ENCODE data around the gene GIPR.

GIPR gene

GRCh38 chr19:45692187-45693105, 24.4 kb downstream of the GIPR start, which contains the start of gene QPCTL:
Gene QPCTL, plus strand, starts transcription at chr19:45692666. Its CDS starts 38 bp downstream, at chr19:45692704.
- TF ChIP-seq GATA1 (IDR thresholded peaks at IDR 0.05; ENCODE audit: low read depth, low read length) (no peak), POLR2A (IDR thresholded peaks at IDR 0.05; ENCODE audit: low read length) (peak; percentile 18)
- peak; percentile 98 to 99 for DNase-seq

GRCh38 chr19:45693106-45693788, 25.2 kb downstream of the GIPR start:
- TF ChIP-seq GATA1 (IDR thresholded peaks at IDR 0.05; ENCODE audit: low read depth, low read length) (no peak), POLR2A (IDR thresholded peaks at IDR 0.05; ENCODE audit: low read length) (no peak)
- peak; percentile 71 to 85 for DNase-seq

DNA sequence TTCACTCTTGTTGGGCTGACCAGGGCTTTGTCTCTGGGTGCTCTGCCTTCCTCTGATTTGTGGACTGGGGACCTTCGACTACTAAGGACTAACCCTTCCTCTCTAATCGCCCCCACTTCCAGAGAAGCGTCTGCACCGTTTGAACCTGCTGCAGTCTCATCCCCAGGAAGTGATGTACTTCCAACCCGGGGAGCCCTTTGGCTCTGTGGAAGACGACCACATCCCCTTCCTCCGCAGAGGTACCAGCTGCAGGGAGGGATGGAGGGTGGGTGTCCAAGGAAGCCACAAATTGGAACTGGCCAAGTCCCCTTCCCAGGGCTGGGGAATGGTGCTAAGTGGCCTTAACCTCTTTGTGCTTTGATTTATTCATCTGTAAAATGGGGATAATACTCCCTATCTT, 33.7 kb downstream of the GIPR start:
- no peak for DNase-seq
- TF ChIP-seq GATA1 (IDR thresholded peaks at IDR 0.05; ENCODE audit: low read depth, low read length) = no peak
- no peak for TF ChIP-seq POLR2A (IDR thresholded peaks at IDR 0.05; ENCODE audit: low read length)

DNA sequence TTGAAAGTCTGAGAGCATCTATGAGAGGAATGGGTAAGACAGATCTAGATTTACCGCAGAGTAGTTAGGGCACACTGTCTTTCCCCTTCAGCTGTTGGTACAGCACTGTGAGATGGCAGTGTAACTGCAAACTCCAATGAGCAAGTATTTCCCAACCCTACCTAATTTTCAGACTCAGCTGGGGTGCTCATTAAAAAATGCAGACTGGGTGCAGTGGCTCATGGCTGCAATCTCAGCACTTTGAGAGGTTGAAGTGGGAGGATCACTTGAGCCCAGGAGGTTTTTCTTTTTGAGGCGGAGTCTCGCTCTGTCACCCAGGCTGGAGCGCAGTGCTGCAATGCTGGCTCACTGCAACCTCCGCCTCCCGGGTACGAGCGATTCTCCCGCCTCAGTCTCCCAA, 37.1 kb downstream of the GIPR start:
- TF ChIP-seq POLR2A (IDR thresholded peaks at IDR 0.05; ENCODE audit: low read length) (no peak), GATA1 (IDR thresholded peaks at IDR 0.05; ENCODE audit: low read depth, low read length) (no peak)
- no peak for DNase-seq

DNA sequence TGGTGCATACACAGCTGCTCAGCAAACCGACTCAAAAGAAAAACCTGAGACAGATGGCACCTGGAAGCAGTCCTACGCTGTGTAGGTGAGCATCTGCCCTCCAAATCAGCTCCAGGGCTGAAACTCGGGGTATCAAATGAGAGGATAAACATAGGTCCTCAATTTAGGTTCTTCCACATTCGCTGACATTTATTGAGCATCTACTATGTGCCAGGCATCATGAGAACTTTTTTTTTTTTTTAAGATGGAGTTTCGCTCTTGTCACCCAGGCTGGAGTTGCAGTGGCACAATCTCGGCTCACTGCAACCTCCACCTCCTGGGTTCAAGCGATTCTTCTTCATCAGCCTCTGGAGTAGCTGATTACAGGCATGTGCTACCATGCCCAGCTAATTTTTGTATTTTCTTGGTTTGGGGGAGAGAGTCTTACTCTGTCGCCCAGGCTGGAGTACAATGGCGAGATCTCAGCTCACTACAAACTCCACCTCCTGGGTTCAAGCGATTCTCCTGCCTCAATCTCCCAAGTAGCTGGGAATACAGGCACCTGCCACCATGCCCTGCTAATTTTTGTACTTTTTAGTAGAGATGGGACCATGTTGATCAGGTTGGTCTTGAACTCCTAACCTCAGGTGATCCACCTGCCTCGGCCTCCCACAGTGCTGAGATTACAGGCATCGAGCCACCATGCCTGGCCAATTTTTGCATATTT, 37.8 kb downstream of the GIPR start:
- DNase-seq = no peak
- no peak for TF ChIP-seq GATA1 (IDR thresholded peaks at IDR 0.05; ENCODE audit: low read depth, low read length)
- TF ChIP-seq POLR2A (IDR thresholded peaks at IDR 0.05; ENCODE audit: low read length) = no peak

DNA sequence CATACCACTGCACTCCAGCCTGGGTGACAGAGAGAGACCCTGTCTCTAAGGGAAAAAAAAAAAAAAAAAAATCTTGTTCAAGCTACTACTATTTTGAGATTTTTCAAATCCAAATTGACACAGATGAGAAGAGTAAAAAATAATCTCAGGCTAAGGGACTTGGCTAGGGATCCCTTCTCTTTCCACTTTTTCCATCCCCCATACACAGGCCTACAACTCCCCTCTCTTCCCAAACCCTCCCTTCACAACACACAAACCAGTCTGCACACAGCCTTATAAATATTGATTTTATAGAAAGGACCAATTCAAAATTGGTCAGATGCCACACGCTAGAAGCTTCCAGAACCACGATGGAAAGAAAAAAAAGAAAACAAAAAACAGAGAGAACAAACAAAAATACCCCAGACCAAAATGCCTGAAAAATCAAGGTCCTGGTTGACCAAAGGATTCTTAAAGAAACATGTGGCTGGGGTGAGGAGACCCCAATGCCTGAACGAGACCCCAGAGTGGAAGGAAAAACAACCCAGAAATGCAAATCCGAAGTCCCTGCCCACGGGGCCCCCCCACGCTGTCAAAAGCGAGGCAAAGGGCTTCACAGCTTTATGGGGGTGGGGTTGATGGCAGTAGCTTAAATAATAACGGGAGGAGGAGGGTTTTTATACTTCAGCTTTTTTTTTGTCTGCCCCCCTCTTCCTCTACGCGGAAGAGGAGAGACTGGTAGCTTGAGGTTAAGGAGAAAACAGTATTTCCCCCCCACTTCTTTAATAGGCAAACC, 42.5 kb downstream of the GIPR start:
- DNase-seq = no peak
- TF ChIP-seq GATA1 (IDR thresholded peaks at IDR 0.05; ENCODE audit: low read depth, low read length) (no peak), POLR2A (IDR thresholded peaks at IDR 0.05; ENCODE audit: low read length) (no peak)

DNA sequence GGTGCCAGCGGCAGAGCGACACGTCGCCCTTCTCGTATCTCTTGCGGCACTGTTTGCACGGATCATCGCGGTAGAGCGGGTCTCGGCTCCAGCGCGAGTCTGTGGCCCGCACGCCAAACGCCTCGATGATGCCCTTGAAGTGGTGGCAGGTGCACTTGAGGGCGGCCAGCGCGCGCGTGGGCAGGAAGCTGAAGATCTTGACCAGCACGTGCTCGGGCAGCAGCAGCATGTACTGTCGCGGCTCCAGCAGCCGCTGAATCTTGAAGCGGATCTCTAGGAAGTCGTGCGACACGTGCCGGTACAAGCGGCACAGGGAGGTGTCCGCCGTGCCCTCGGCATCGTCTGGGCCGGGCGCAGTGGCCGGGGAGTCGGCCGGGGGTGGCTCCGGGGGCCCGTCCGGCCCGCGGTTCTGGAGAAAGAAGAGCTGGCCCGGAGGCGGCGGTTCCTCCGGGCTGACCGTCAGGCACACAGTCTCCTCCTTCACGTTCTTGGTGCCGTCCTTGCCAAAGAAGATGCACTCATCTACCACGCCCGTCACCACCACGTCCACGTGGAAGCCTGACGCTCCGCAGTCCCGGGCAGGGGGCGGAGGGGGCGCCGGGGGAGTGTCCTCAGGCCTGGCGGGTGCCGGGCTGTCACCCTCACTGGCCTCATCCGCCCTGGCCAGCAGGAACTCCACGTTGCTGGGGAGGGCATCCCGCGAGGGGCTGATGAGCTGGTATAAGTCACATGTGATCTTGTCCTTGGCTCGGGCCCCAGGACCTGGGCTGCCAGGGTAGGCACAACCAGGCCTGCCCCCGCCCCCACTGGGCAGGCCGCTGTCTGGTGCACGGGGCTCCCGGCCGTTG, 44.1 kb downstream of the GIPR start:
- no peak for TF ChIP-seq POLR2A (IDR thresholded peaks at IDR 0.05; ENCODE audit: low read length)
- no peak for DNase-seq

DNA sequence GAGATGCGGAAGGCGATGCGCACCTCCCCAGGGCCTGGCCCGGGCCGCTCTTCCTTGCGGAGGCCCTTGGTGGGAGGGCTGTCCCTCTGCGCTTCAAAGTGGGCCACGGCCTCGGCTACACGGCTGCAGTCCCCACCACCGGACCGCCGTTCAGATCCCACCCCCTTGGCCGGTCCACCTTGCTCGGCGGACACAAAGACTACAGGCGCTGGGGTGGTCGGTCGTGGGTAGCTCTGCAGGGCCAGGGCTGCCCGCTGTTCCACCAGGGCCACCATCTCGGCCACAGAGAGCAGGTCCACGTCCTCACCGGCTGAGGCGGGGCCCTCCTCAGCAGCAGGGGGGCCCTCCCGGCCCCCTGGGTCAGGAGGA, 44.7 kb downstream of the GIPR start:
- TF ChIP-seq POLR2A (IDR thresholded peaks at IDR 0.05; ENCODE audit: low read length) (no peak), GATA1 (IDR thresholded peaks at IDR 0.05; ENCODE audit: low read depth, low read length) (no peak)
- DNase-seq = no peak

- DNase-seq = no peak
- TF ChIP-seq POLR2A (IDR thresholded peaks at IDR 0.05; ENCODE audit: low read length) (no peak), GATA1 (IDR thresholded peaks at IDR 0.05; ENCODE audit: low read depth, low read length) (no peak)
Observed at GRCh38 chr19:45713141-45713540, 45.1 kb downstream of the GIPR start.

DNA sequence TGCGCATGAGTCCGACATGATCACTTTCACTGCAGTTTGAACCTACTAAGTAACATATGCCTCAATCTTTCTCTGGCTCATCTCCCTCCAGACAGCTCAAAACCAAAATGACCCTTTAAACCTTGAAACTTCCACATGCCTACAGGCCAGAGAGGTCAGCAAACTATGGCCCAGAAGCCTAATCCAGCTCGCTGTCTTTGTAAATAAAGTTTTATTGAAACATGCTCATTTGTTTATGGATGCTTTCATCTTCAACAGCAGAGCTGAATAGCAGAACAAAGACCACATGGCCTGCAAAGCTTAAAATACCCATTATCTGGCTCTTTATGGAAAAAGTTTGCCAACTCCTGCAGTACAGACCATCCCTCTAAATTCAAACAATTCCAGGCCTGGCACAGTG, 47.1 kb downstream of the GIPR start:
- TF ChIP-seq GATA1 (IDR thresholded peaks at IDR 0.05; ENCODE audit: low read depth, low read length) (no peak), POLR2A (IDR thresholded peaks at IDR 0.05; ENCODE audit: low read length) (no peak)
- DNase-seq = no peak

DNA sequence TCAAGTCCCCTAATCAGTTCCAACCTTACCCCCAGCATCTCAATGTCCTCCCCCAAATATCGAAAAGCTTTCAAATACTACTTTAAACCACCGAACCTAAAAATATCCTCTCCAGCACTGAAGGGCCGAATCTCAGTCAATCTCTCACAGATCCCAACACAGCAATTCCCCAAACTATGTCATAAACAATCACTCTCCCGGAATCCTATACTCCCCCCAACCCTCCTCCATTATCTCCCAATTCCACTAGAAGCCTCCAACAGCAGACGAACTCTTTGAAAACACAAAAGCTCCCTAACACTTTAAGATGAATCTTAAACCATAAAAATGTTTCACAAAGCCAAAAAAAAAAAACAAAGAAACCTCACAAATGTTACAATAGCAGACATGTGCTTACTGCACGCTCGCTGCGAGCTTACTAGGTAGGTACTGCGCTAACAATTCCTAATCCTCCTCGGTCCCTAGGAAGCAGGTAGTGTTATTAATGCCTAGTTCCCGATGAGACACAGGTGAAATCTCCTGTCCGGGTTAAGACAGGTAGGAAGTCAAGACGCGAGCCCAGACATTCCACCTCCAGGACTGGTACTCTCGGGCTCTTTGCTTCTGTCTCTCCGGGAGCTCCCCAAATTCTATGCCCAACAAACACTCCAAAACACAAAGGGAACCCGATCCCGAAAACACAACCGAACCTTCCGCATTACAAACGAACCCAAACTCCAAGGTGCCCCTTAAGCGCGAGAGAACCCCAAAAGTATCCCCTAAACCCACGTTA, 48.5 kb downstream of the GIPR start:
- no peak for TF ChIP-seq POLR2A (IDR thresholded peaks at IDR 0.05; ENCODE audit: low read length)
- no peak for TF ChIP-seq GATA1 (IDR thresholded peaks at IDR 0.05; ENCODE audit: low read depth, low read length)
- peak; percentile 52 to 74 for DNase-seq
